ENCODE measurements around the gene EPN2.

The EPN2 gene

GRCh38 chr17:19285213-19285900 is 48.2 kb downstream of the EPN2 start:
- DNase-seq = no peak
- in situ Hi-C loops (cut with MboI; ENCODE audit: low pct_unique_long_range_greater_than_20kb, low sequenced_read_pairs) = no loop called here

- DNase-seq = no peak
- in situ Hi-C loops (cut with MboI; ENCODE audit: low pct_unique_long_range_greater_than_20kb, low sequenced_read_pairs) = no loop called here
Measured at GRCh38 chr17:19286751-19287341, 49.7 kb downstream of the EPN2 start.

GRCh38 chr17:19287651-19288050 is 50.5 kb downstream of the EPN2 start:
- DNase-seq = no peak
- in situ Hi-C loops (cut with MboI; ENCODE audit: low pct_unique_long_range_greater_than_20kb, low sequenced_read_pairs) = no loop called here

- no peak for DNase-seq
- in situ Hi-C loops (cut with MboI; ENCODE audit: low pct_unique_long_range_greater_than_20kb, low sequenced_read_pairs) = no loop called here
Measured at GRCh38 chr17:19288453-19288852, 51.3 kb downstream of the EPN2 start.

GRCh38 chr17:19290066-19290705 is 53.0 kb downstream of the EPN2 start:
- peak; percentile 66 for DNase-seq
- in situ Hi-C loops (cut with MboI; ENCODE audit: low pct_unique_long_range_greater_than_20kb, low sequenced_read_pairs) = no loop called here

- in situ Hi-C loops (cut with MboI; ENCODE audit: low pct_unique_long_range_greater_than_20kb, low sequenced_read_pairs) = no loop called here
Measured at GRCh38 chr17:19291646-19292376, 54.6 kb downstream of the EPN2 start.

GRCh38 chr17:19292377-19292711 is 55.2 kb downstream of the EPN2 start:
- DNase-seq = no peak
- in situ Hi-C loops (cut with MboI; ENCODE audit: low pct_unique_long_range_greater_than_20kb, low sequenced_read_pairs) = no loop called here

More at GRCh38 chr17:19291646-19292376, 54.6 kb downstream of the EPN2 start:
- no peak for DNase-seq

GRCh38 chr17:19294443-19294842 is 57.3 kb downstream of the EPN2 start:
- DNase-seq = no peak
- in situ Hi-C loops (cut with MboI; ENCODE audit: low pct_unique_long_range_greater_than_20kb, low sequenced_read_pairs) = no loop called here

- no peak for DNase-seq
- in situ Hi-C loops (cut with MboI; ENCODE audit: low pct_unique_long_range_greater_than_20kb, low sequenced_read_pairs) = no loop called here
Measured at GRCh38 chr17:19295473-19296135, 58.4 kb downstream of the EPN2 start.

- in situ Hi-C loops (cut with MboI; ENCODE audit: low pct_unique_long_range_greater_than_20kb, low sequenced_read_pairs) = no loop called here
- no peak for DNase-seq
Measured at GRCh38 chr17:19296786-19297778, 59.9 kb downstream of the EPN2 start.

- DNase-seq = no peak
- in situ Hi-C loops (cut with MboI; ENCODE audit: low pct_unique_long_range_greater_than_20kb, low sequenced_read_pairs) = no loop called here
Measured at GRCh38 chr17:19298569-19299213, 61.5 kb downstream of the EPN2 start.

- in situ Hi-C loops (cut with MboI; ENCODE audit: low pct_unique_long_range_greater_than_20kb, low sequenced_read_pairs) = no loop called here
Measured at GRCh38 chr17:19299214-19299747, 62.1 kb downstream of the EPN2 start.

GRCh38 chr17:19299866-19300265 is 62.7 kb downstream of the EPN2 start:
- in situ Hi-C loops (cut with MboI; ENCODE audit: low pct_unique_long_range_greater_than_20kb, low sequenced_read_pairs) = no loop called here
- no peak for DNase-seq

More at GRCh38 chr17:19299214-19299747, 62.1 kb downstream of the EPN2 start:
- no peak for DNase-seq

GRCh38 chr17:19301274-19301951 is 64.2 kb downstream of the EPN2 start:
- in situ Hi-C loops (cut with MboI; ENCODE audit: low pct_unique_long_range_greater_than_20kb, low sequenced_read_pairs) = no loop called here

GRCh38 chr17:19301973-19302372 is 64.8 kb downstream of the EPN2 start:
- no peak for DNase-seq
- in situ Hi-C loops (cut with MboI; ENCODE audit: low pct_unique_long_range_greater_than_20kb, low sequenced_read_pairs) = no loop called here

More at GRCh38 chr17:19301274-19301951, 64.2 kb downstream of the EPN2 start:
- DNase-seq = no peak

GRCh38 chr17:19302791-19303331 is 65.7 kb downstream of the EPN2 start:
- in situ Hi-C loops (cut with MboI; ENCODE audit: low pct_unique_long_range_greater_than_20kb, low sequenced_read_pairs) = no loop called here
- peak; percentile 60 for DNase-seq

- in situ Hi-C loops (cut with MboI; ENCODE audit: low pct_unique_long_range_greater_than_20kb, low sequenced_read_pairs) = no loop called here
- peak; percentile 48 for DNase-seq
Measured at GRCh38 chr17:19303367-19303776, 66.2 kb downstream of the EPN2 start.
